HG02884 (cell line): Measurements from ENCODE around the gene PDK2.

Experiments
- ATAC-seq: cut with Tn5 transposase; IDR thresholded peaks from one replicate; pipeline ENCODE4 v1.9.1; 2021; ENCODE audit warnings: mild to moderate bottlenecking, moderate library complexity; ENCODE audit not compliant: unreplicated experiment

The PDK2 gene

DNA sequence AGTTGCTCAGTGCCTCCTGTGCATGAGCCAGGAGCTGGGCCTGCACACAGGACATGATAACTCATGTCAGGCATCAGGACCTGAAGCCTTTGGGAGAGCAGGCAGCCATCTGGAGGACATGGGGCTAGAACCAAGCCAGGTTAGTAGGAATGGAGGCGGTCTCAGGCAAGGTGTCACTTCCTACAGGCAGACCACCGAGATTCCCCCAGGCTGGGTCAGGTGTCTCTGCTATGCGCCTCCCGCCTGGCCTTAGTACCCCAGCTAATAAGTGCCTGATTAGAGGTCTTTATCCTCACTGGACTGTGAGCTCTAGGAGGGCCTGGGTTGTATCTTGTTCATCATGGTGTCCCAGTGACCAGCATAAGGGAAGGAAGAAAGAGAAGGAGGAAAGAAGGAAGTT lies 19.2 kb downstream of the PDK2 start:
- no peak for ATAC-seq

DNA sequence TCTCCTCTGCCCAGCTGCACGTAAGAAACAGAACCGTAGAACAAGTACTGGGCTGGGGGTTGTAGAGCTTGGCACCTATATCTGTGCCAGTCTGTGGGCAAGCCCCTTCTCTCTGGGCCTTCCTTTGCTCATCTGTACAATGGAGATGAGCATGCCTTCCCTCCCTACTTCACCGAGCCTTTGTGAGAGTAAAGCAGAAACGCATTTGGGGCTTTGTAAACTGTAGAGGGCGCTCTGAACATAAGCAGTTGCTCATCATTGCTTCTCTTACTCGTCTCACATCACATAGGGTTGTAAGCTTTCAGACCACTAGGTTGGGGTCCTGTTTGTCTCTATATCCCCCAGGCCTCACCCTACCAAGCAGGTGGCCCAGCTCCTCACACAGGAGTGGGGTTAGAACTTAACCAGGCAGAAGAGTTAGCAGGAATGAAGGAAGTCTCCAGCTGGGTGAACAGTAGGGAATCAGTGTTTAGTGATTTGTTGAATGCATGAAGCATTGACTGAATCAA lies 19.8 kb downstream of the PDK2 start:
- no peak for ATAC-seq

DNA sequence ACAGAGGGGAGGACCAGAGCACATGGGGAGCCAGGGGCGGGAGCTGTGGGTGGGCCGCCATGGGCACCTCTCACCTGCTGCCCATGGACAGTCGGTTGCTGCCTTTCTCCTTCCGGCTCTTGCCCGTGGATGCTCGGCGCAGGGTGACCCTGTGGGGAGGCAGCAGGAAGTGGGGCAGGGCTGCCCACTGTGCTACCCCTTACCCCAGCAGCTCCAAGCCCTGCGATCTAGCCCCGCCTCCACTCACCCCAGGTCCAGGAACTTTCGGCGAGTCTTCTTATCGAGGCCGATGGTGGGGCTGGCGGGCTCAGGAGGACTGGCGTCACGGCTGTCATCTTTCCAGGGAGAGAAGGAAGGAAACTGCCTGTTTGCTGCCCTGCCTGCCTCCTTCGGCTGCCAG lies 20.6 kb downstream of the PDK2 start:
- no peak for ATAC-seq

DNA sequence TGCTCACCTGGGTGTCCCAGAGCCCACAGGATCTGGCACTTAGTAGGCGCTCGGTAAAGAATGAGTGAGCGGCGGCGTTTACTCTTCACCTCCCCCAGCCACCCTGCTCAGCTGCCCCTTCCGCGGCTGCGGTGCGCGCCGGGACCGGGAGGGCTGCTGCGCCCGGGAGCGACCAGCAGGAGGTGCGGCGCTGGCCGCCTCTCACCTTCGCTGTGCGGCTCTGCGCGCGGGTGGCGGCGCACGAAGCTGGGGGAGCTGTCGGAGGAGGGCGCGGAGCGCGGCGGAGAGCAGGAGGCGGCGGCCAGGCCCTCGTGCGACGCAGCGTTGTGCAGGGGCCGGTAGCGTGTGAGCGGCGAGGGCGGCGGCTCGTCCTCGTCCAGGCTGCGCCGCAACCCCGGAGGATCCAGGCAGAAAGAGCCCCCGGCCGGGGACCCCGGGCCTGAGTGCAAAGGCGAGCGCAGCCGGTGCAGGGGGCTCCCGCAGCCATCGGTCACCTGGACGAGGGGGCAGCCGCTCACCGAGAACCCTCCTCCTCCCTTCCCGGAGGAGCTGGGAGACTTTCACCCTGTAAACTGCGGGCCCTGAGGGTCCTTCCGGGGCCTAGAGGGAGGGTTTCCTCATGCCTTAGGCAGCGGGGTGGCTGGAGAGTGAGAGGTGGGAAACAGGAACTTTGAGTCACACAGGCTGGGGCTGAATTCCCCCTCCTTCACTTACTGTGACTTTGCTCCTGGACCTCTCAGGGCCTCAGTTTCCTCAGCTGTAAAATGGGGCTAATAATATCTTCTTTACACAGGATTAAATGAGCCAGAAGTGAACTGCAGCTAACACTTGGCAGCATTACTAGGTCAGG lies 22.3 kb downstream of the PDK2 start:
- peak; percentile 50 for ATAC-seq

DNA sequence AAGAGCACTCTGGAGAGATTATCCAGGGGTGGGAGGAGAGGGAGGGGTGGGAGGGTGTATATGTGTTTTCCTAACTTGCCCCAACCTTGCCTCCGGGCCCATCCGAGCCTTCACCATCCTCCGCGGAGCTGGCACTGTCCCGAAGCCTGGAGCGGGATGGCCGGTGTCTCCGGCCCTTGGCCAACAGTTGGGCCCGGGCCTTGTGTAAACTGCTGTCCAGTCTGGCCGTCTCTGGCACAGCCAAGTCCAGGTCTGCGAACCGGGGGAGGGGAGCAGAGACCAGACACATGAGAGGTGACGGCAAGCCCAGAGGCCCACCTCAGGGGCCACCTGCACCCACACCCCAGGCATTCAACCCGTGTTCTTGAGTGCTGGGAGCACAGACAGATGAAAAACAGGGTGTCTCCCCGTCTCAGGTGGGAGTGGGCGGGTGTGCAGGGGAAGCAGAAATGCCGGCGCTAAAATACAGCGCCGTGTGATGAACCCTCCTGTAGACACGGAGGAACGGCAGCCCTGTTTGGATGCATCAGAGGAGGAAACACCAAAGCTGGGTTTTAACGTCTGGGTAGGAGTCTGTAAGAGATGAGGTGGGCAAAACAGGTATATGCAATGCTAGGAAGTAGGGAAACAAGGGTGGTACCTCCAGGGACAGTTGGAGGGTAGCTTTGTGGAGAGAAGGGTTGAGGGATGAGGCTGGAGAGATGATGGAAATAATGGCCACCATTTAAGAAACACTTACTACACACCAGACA lies 23.1 kb downstream of the PDK2 start:
- no peak for ATAC-seq

DNA sequence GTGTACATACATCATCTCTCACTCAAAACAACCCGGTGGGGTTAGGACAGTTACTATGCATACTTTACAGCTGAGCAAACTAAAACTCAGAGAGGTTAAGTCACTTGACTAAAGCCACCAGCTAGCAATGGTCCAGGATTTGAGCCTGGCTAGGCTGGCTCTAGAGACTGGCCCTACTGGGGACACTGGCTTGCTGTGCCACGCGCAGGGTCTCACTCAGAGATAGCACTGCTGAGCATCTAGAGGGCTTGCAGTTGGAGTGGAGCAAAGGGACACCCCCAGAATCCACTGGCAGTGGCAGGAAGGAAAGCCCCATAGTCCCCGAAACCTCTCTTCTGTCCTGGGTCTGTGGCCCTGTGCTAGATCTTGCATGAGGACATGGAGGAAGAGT lies 23.7 kb downstream of the PDK2 start:
- ATAC-seq = no peak

DNA sequence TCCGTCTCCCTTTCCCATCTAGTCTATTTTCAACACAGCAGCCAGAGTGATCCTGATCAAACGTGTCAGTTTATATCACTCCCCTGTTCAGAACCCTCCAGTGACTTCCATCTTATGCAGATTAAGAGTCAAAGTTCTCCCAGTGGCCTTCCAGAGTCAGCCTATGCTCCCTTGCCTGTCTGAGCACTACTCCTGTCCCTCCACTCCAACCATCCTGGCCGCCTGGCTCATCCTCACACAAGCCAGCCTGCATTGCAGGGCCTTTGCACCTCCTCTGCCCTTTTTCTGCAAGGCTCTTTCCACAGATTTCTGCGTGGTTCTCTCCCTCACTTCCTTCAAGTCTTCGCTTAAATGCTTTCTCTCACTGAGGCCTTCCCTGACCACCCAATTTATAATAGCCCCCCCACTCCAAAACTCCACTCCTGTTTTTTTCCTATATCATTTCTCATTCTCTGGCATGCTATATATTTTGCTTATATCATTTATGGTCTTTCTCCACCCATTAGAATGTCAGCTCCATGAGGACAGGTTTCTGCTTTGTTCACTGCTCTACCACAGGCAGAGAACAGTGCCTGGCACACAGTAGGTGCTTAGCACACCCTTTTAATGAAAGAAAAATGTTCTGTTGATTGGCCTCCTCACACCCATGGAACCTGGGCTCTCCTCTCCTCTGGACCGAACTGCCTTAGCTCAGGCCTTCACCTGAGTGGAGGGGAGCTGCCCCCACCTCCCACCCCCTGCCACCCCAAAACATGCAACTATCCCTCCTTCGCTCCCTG lies 25.5 kb downstream of the PDK2 start:
- no peak for ATAC-seq

DNA sequence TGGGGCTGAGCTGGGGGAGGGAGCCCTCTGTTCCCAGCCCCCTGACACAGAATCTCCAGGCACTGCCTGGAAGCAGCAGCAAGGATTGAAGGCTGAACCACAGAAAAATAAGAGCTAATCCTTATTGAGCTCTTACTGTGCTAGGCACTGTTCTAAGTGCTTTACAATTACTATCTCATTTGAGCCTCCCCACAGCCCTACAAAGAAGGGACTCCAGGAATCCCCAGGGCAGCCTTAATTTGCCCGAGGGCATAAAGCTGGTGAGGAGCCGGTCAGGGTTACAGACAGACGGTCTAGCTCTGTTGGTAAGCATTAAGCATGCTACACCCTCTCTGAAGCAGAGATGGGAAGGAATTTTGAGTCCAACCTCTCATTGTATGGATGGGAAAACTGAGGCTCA lies 27.8 kb downstream of the PDK2 start:
- ATAC-seq = no peak

DNA sequence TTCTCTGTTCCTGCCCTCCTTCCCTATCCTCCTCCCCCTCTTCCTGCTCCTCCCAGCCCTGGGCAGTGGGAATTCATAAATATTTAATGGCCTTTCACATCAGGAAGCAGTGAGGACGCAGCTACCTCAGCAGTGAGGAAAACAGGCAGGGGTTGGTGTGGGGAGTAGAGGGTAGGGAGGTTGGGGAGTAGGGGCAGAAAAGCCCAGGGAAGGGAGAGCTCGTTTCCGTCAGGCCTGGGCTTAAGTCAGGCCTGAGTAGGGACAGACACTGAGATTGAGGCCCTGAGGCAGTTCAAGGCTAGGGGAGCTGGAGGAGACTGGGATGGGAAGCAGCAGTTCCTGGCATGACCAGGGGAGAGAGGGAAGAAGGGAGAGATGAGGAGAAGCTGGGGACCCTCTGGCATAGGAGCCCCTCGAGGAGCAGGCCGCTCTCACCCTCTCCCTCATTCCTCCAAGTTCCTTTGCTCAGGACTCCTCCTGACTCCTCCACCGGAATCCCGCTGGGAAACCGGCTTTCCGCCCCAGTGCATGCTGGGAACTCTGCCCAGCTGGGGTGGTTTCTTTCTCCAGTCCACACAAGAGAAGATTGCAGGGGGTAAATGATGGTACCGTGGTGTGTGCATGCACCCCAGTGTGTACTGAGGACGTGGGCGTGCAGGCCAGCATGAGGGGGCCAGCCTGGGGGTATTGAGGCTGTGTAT lies 28.6 kb downstream of the PDK2 start:
- ATAC-seq = no peak

DNA sequence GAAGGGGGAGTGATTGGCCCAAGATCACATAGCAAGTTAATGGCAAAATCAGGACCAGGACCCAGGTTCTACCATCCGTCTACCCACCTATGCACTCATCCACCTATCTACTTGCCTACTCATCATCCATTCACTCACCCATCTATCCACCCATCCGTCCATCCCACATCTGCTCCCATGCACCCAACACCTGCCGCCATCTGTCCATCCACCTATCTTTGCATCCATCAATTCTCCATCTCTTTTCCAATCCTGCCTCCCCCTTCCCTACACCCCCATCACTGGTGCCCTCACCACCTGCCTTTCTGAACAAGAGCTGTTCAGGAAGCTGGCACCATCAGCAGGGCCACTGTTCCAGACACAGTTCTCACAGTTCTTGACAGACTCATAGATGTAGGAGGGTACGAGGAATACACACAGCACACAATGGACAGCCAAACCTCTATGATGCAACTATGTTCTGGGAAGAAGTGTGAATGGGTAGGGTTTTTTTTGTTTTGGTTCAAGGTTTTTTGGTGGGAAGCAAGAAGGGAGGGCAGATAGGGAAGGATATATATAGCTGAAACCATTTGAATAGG lies 30.4 kb downstream of the PDK2 start:
- ATAC-seq = no peak

DNA sequence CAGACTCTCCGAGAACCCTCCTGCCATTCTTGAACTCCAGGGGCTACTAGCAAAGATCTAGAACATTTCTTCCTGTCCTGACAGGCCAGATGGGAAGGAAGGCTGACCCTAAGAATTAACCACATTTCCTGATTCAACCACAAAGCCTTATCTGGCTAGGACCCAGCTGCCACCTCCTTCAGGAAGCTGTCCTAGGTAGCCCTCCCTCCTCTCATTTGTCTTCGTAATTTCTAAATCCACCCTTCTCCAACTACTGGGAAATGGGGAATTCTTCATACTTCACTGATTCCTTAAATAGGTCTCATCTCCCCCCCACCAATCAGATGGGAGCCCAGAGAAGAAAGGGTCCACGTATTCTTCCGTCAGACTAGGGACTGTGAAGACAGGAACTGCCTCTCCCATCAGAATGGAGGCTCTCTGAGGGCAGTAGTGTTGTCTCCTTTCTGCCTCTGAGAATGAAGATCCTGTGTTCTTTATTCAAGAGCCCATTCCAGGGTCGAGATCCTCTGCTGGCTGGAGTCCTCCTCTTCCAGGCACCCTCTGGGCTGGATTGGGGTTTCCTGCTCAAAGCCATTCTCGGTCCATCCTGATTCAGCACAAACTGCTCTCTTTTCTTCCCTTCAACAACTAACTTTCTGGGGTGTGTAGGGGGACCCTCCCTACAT lies 32.7 kb downstream of the PDK2 start:
- ATAC-seq = no peak

DNA sequence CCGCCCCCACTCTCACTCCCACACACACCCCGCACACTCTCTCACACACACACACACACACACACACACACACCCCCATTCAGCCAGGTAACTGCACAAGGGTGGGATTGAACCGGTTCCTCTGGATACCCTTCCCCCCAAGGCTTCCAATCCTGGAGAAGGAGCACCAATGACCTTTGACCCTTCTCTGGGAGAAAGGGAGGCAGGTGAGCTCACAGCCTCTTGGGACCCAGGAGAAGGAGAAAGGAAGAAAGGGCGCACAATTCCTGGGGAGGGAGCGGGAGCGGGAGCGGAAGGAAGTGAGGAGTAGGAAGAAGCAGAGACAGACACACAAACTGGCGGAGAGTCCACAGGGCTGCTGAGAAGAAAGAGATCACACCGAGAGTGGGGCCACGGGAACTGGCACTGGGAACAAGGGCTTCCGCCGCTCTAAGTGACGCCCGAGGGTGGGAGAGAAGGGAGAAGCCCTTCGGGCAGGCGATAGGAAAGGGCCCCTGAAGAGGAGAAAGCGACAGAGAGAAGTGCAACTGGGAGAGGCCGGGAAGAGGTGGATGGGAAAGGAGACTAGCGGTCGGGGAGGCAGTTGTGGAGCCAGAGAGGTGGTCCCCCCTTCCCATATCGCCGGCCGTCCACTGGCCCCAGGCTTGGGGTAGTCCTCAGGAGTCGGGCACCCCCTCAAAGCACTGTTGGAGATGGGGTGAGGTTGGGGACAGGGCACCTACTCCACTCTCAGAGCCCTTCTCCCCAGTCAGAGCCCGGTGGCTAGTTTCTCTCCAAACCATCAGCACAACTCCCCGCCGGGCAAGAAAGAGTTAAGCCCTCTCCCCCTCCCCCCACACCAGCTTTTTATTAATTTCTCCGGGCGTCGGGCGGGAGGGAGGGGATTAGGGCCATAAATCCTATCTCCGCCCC lies 33.5 kb downstream of the PDK2 start:
- no peak for ATAC-seq

DNA sequence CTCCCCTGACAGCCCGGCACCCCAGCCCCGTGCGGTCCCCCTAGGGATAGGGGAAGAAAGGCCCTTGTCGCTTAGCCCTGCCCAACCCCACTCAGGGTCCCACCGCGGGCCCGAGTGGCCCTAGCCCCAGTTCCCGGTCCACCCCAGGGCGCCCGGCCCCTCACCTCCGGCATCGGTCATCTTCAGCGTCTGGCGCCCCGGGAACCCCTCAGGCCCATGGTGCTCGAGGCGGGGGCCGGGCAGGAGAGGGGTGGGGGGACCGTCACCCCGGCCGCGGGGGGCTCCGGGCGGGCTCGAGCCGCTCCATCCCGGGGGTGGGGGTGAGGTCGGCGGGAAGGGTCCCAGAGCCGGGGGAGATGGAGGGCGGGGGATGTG lies 34.2 kb downstream of the PDK2 start:
- no peak for ATAC-seq

DNA sequence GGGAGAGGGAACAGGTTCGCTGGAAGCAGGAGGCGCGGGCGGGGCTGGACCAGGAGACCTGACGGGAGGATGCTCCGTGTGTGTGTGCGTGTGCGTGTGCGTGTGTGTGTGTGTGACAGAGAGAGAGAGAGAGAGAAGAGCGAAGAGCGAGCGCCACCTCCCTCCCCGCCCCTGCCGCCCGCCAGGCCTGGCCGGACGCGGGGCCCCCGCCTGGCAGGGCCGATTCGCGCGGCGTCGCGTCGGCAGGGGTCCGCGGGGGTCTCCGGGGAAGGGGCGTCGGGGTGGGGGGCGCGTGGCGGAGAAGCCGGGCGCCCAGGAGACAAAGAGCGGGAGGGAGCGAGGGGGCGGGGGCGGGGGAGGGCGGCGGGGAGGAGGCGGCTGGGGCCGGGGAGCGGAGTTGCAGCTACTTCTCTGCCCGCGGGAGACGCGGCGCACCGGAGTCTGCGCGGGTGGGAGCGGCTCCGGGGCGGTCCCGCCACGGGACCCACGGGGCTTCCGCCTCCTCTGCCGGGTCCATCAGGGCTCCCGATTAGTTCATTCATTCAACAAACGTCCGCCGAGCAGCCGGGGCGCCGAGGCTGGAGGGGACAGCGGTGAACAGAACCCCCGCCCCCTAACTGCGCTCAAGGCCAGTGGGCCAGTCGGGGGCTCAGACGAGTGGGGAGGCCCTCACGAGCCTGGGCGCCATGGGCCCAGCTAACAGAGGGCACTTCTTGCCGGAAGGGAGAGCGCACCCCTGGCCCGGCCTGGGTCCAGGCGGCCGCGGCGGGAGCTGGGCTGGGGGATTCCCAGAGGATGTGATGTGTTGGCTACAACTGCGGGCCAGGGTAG lies 34.8 kb downstream of the PDK2 start, which contains the start of gene SAMD14:
TSS of gene SAMD14 (minus strand) at position 433 of the 831 bp plus-strand sequence. CDS start 5,201 bp downstream, outside the sequence.
- no peak for ATAC-seq

DNA sequence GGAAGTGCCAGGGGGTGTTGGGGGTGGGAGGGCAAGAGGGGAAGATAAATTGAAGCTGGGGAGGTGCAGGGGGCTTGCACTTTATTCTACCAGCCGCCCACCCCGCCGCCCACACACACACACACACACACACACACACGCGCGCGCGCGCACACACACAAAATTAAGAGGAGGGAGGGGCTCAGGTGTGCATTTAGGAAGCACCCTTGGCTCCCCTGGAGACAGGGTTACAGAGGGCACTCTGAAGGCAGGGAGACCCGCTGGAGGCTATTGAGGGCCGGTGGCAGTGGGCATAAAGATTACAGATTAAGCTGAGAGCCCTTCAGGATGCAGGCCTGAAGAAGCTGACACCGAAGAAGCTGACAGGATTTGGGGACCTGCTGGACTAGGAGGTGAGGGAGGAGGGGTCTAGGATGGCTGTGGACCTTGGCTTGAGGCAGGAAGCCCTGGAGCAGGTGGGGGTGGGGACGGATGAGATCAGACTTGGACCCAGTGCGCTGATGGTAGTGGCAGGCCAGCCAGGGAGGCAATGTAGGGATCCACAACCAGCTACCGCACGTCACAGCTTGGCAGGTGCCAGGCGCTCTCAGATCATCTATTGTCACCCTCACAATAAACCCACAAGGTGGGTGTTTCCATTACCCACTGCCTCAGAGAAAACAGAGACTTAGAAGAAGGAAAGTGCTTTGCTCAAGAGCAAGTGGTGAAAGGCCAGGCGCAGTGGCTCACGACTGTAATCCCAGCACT lies 35.6 kb downstream of the PDK2 start:
- ATAC-seq = no peak

DNA sequence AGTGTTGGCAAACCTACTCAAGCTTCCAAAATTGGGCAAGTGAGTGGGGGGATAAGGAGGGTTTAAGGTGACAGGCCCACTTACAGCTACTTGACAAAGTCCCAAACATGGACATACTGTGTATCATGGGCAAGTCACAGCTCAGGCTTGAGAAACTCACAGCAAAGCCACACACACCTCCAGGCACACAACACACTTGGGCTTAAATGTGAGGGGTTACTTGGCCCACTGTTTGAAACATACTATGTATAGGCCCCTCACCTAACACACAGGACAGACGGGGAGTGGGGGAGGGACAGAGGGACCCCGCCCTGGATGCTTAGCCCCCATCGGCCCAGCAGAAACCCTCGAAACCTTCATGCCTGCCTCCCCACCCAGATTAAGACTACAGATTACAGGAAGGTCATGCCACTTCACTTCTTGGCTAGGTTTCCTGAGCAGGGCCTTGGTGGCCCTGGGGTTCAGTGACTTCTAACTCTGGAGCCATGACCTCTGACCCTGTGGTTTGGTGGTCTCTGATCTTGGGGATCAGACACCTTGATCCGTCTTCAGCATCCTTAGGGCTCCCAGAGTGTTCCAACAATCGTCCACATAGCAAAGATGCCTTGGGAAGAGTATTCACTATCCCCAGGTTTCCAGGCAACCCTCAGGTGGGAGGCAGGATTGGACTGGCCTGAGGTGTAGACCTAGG lies 37.1 kb downstream of the PDK2 start:
- ATAC-seq = no peak
